GM19099 (cell line): ENCODE results near the gene PITPNM3.

Source experiments
- POLR2A ChIP-seq: IDR thresholded peaks from 3 replicates; pipeline ENCODE4 v1.6.1; 2011; ENCODE audit warnings: low read depth; ENCODE audit not compliant: insufficient read length; ENCODE audit errors: extremely low read depth

The PITPNM3 gene

GRCh38 chr17:6545291-6545690, 11.1 kb downstream of the PITPNM3 start:
- TF ChIP-seq POLR2A: no peak

GRCh38 chr17:6544011-6544370, 12.4 kb downstream of the PITPNM3 start:
- no peak for TF ChIP-seq POLR2A

GRCh38 chr17:6543079-6544010, 13.0 kb downstream of the PITPNM3 start:
- TF ChIP-seq POLR2A: no peak

GRCh38 chr17:6542577-6542976, 13.8 kb downstream of the PITPNM3 start:
- TF ChIP-seq POLR2A: no peak

GRCh38 chr17:6541886-6542285, 14.5 kb downstream of the PITPNM3 start:
- no peak for TF ChIP-seq POLR2A

GRCh38 chr17:6539871-6540270, 16.5 kb downstream of the PITPNM3 start:
- no peak for TF ChIP-seq POLR2A

- no peak for TF ChIP-seq POLR2A
Measured at GRCh38 chr17:6536566-6537065, 19.7 kb downstream of the PITPNM3 start.

GRCh38 chr17:6536053-6536452, 20.3 kb downstream of the PITPNM3 start:
- no peak for TF ChIP-seq POLR2A

- no peak for TF ChIP-seq POLR2A
Measured at GRCh38 chr17:6534846-6535514, 21.4 kb downstream of the PITPNM3 start.

- no peak for TF ChIP-seq POLR2A
Measured at GRCh38 chr17:6532441-6532885, 23.9 kb downstream of the PITPNM3 start.

- TF ChIP-seq POLR2A: no peak
Measured at GRCh38 chr17:6531575-6531974, 24.8 kb downstream of the PITPNM3 start.

- TF ChIP-seq POLR2A: no peak
Measured at GRCh38 chr17:6530324-6530920, 25.9 kb downstream of the PITPNM3 start.

GRCh38 chr17:6528557-6528956, 27.8 kb downstream of the PITPNM3 start:
- TF ChIP-seq POLR2A: no peak

GRCh38 chr17:6526362-6527152, 29.8 kb downstream of the PITPNM3 start:
- no peak for TF ChIP-seq POLR2A

- TF ChIP-seq POLR2A: no peak
Measured at GRCh38 chr17:6525731-6526130, 30.6 kb downstream of the PITPNM3 start.

- TF ChIP-seq POLR2A: no peak
Measured at GRCh38 chr17:6525141-6525540, 31.2 kb downstream of the PITPNM3 start.

- no peak for TF ChIP-seq POLR2A
Measured at GRCh38 chr17:6524520-6524919, 31.8 kb downstream of the PITPNM3 start.
